Thyroid gland (tissue), 4 donors: ENCODE data around the gene KCNK1.

Source experiments
- POLR2A ChIP-seq, 2 donors: fragments of 450-650 bp; IDR thresholded peaks; one replicate each; pipeline ENCODE4 v1.6.1; 2017; ENCODE audit warnings: antibody characterized with exemption in 2 of 2, mild to moderate bottlenecking in 2 of 2, moderate library complexity in 1 of 2
- TF ChIP-seq, protein P1 (sequence below), 6 experiments: fragments of 200-600 bp in 3 of 6; fragments of 450-650 bp in 3 of 6; sonication (generic) in 3 of 6; IDR thresholded peaks; one replicate each; pipeline ENCODE4 v1.5.1; 2016 to 2019; ENCODE audit warnings: antibody characterized with exemption in 6 of 6, mild to moderate bottlenecking in 2 of 6, inconsistent platforms in 1 of 6, moderate library complexity in 1 of 6

DNA sequence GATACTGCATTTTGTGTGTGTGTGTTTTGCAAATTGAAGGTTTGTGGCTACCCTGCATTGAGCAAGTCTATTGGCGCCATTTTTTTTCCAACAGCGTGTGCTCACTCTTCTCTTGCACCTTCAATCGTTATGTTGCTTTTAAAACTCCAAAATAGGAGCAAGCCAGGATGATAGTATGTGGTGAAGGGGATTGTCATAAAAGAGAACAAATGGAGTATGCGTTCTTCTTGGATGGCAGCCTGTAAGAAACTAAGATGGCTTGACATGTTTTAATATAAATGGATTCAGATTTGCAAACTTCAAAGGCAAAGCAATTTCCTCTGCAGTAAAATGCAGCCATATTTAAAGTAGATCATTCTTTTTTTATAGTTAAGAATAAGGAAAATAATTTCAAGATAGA lies 43.2 kb upstream of the KCNK1 start:
- TF ChIP-seq, protein P1, sequence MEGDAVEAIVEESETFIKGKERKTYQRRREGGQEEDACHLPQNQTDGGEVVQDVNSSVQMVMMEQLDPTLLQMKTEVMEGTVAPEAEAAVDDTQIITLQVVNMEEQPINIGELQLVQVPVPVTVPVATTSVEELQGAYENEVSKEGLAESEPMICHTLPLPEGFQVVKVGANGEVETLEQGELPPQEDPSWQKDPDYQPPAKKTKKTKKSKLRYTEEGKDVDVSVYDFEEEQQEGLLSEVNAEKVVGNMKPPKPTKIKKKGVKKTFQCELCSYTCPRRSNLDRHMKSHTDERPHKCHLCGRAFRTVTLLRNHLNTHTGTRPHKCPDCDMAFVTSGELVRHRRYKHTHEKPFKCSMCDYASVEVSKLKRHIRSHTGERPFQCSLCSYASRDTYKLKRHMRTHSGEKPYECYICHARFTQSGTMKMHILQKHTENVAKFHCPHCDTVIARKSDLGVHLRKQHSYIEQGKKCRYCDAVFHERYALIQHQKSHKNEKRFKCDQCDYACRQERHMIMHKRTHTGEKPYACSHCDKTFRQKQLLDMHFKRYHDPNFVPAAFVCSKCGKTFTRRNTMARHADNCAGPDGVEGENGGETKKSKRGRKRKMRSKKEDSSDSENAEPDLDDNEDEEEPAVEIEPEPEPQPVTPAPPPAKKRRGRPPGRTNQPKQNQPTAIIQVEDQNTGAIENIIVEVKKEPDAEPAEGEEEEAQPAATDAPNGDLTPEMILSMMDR (IDR thresholded peaks at IDR 0.05) = no peak
- no peak for TF ChIP-seq POLR2A (IDR thresholded peaks at IDR 0.05)
